HUES6 (cell line): ENCODE measurements around the gene ICAM1.
"Not testable (repeated sequence)": the region's sequence is repeated elsewhere in the genome, so short reads cannot be mapped to it uniquely, and the experiment has no call there.

Source experiments
- H3K27ac ChIP-seq: 2 replicates; pipeline ENCODE4 v1.7.0; 2013; ENCODE audit warnings: low read depth, mild to moderate bottlenecking, low read length, inconsistent platforms
- H3K27me3 ChIP-seq: 2 replicates; pipeline ENCODE4 v1.6.1; 2013; ENCODE audit warnings: low read length; ENCODE audit not compliant: control insufficient read depth, insufficient read depth
- H3K36me3 ChIP-seq: 2 replicates; pipeline ENCODE4 v1.6.1; 2013; ENCODE audit warnings: low read length; ENCODE audit not compliant: control insufficient read depth, insufficient read depth
- H3K4me1 ChIP-seq: 2 replicates; pipeline ENCODE4 v1.6.1; 2013; ENCODE audit warnings: low read length; ENCODE audit not compliant: control insufficient read depth, insufficient read depth
- H3K4me3 ChIP-seq: 2 replicates; pipeline ENCODE4 v1.5.1; 2013; ENCODE audit warnings: low read depth, low read length
- H3K9ac ChIP-seq: one replicate; pipeline ENCODE4 v1.6.1; 2013; ENCODE audit warnings: mild to moderate bottlenecking, low read length
- H3K9me3 ChIP-seq: 2 replicates; pipeline ENCODE4 v1.6.1; 2013; ENCODE audit warnings: low read depth, low read length; ENCODE audit not compliant: control insufficient read depth, insufficient read depth

The ICAM1 gene

GRCh38 chr19:10230861-10231611, 39.9 kb upstream of the ICAM1 start, which contains the start of gene S1PR2:
Gene S1PR2 (minus strand): TSS chr19:10231331. CDS start chr19:10224905, 6,426 bp downstream.
- Histone ChIP-seq H3K9me3 (no peaks in the 10 kb centered on the region), H3K27ac (peak within 1 kb of the TSS; percentile 29; the same call in 1 of the 2 replicates), H3K27me3 (no peaks in the 10 kb centered on the region), H3K4me1 (peaks cover 16% of the 10 kb centered on the region), H3K36me3 (no peaks in the 10 kb centered on the region), H3K9ac (peak within 1 kb of the TSS; percentile 74), H3K4me3 (peak within 1 kb of the TSS; percentile 76)

DNA sequence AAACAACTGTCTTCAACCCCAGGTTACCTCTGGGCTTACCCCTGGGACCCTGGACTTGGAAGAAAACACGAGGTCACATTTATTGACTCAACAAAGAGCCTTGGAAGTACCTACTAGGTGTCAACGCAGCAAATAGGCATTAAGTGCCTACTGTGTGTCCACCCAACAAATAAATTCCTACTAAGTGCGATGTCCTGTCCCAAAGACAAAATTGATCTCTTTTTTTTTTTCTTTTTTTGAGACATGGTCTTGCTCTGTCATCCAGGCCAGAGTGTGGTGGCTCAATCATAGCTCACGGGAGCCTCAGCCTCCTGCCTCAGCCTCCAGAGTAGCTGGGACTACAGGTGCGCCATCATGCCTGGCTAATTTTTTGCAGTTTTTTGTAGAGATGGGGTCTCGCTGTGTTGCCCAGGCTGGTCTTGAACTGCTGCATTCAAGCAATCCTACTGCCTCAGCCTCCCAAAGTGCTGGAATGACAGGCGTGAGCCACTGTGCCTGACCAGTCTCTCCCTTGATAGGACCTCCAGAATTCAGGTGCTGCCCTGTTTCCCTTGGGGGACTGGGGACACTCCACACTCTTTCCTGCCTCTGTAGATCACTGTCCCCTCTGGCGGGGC, 39.2 kb upstream of the ICAM1 start:
- Histone ChIP-seq H3K9ac (no peak overlapping the region), H3K4me1 (peaks cover 15% of the 10 kb centered on the region), H3K27me3 (no peaks in the 10 kb centered on the region), H3K36me3 (no peaks in the 10 kb centered on the region), H3K9me3 (no peaks in the 10 kb centered on the region), H3K4me3 (peak overlapping the region; percentile 76), H3K27ac (no peak overlapping the region)

DNA sequence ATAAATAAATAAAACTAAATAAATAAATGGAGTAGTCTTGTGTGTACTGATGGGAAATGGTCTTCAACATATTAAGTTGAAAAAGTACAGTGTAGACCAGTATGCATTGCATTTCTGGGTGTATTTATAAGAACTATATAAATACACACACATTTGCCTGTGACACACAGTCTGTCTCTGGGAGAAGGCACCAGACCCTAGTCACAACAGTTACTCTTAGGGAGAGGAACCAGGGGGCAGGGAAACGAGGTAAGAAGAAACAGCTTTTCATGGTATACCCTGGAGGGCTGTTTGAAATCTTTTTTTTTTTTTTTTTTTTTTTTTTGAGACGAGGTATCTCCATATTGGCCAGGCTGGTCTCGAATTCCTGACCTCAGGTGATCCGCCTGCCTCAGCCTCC, 37.0 kb upstream of the ICAM1 start:
- H3K9ac ChIP-seq = no peak overlapping the region
- peaks cover 10% of the 10 kb centered on the region; the same call in 1 of the 2 replicates for H3K4me1 ChIP-seq
- H3K4me3 ChIP-seq = no peak overlapping the region
- H3K27ac ChIP-seq = no peak overlapping the region
- no peaks in the 10 kb centered on the region for H3K9me3 ChIP-seq
- no peaks in the 10 kb centered on the region for H3K27me3 ChIP-seq
- H3K36me3 ChIP-seq = no peaks in the 10 kb centered on the region

GRCh38 chr19:10235003-10235402, 35.9 kb upstream of the ICAM1 start:
- Histone ChIP-seq H3K9me3 (no peaks in the 10 kb centered on the region), H3K4me3 (no peak overlapping the region), H3K27ac (no peak overlapping the region), H3K36me3 (no peaks in the 10 kb centered on the region), H3K4me1 (peaks cover 7% of the 10 kb centered on the region; the same call in 1 of the 2 replicates), H3K27me3 (no peaks in the 10 kb centered on the region), H3K9ac (no peak overlapping the region)

DNA sequence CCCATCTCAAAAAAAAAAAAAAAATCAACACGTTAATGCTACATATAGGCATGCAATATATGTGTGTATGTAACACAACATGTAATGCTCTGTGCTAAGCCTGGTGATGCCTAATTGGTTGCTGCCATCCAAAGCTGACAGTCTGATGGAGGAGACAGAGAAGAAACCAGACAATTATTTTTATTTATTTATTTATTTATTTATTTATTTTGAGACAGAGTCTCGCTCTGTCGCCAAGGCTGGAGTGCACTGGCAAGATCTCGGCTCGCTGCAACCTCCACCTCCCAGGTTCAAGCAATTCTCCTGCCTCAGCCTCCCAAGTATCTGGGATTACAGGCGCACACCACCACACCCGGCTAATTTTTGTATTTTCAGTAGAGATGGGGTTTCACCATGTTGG, 35.5 kb upstream of the ICAM1 start:
- not testable (repeated sequence) for H3K27me3 ChIP-seq, H3K36me3 ChIP-seq, H3K27ac ChIP-seq, H3K4me3 ChIP-seq, H3K9me3 ChIP-seq, H3K9ac ChIP-seq, H3K4me1 ChIP-seq

- Histone ChIP-seq H3K36me3 (no peaks in the 10 kb centered on the region), H3K27me3 (no peaks in the 10 kb centered on the region), H3K27ac (no peak overlapping the region), H3K4me3 (no peak overlapping the region), H3K4me1 (peaks cover 9% of the 10 kb centered on the region; the same call in 1 of the 2 replicates), H3K9ac (no peak overlapping the region), H3K9me3 (no peaks in the 10 kb centered on the region)
Measured at GRCh38 chr19:10237702-10238101, 33.2 kb upstream of the ICAM1 start.

DNA sequence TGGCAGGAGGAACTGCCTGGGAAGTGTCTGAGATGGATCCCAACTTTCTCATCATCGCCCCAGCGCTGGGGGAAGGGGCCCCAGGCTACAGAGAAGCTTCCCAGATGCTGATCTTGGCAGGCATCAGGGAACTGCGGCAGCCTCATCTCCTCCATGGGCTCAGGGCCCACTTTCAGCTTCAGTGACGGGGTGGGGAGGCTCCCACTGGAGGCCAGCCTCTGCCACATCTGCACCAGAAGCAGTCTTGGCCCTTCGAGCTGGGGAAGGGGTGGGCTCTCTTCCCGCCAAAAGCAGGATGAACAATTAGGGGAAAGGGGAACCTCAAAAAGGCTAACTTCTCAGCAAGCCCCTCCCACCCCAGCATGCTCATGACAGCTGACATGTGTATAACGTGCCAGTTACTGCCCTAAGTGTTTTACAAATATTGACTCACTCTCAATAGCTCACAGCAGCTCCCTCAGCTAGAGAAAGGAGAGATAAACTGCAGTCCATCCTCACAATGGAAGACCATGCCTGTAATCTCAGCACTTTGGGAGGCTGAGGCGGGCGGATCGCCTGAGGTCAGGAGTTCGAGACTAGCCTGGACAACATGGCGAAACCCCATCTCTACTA, 32.6 kb upstream of the ICAM1 start:
- Histone ChIP-seq H3K27ac (no peak overlapping the region), H3K27me3 (no peaks in the 10 kb centered on the region), H3K9me3 (no peaks in the 10 kb centered on the region), H3K4me3 (no peak overlapping the region), H3K4me1 (peaks cover 11% of the 10 kb centered on the region; the same call in 1 of the 2 replicates), H3K9ac (no peak overlapping the region), H3K36me3 (no peaks in the 10 kb centered on the region)

GRCh38 chr19:10241826-10242449, 29.0 kb upstream of the ICAM1 start:
- H3K27ac ChIP-seq, H3K9ac ChIP-seq, H3K4me3 ChIP-seq, H3K9me3 ChIP-seq, H3K36me3 ChIP-seq, H3K4me1 ChIP-seq, H3K27me3 ChIP-seq: not testable (repeated sequence)

- Histone ChIP-seq H3K9me3 (no peaks in the 10 kb centered on the region), H3K4me3 (no peak overlapping the region), H3K4me1 (peaks cover 4% of the 10 kb centered on the region; the same call in 1 of the 2 replicates), H3K36me3 (no peaks in the 10 kb centered on the region), H3K27me3 (no peaks in the 10 kb centered on the region), H3K9ac (no peak overlapping the region), H3K27ac (no peak overlapping the region)
Measured at GRCh38 chr19:10243606-10244005, 27.3 kb upstream of the ICAM1 start.

- Histone ChIP-seq H3K9me3 (no peaks in the 10 kb centered on the region), H3K4me1 (peaks cover 4% of the 10 kb centered on the region; the same call in 1 of the 2 replicates), H3K36me3 (no peaks in the 10 kb centered on the region), H3K27me3 (no peaks in the 10 kb centered on the region), H3K4me3 (no peak overlapping the region), H3K27ac (no peak overlapping the region), H3K9ac (no peak overlapping the region)
Measured at GRCh38 chr19:10245189-10245939, 25.6 kb upstream of the ICAM1 start.
